Cardiac muscle cell (in vitro differentiated cells and primary cell): ENCODE data around the gene STX3. TPM values are rescaled to one million over a fixed set of nuclear protein-coding genes. Genes with fewer than 3 reads are reported as not detected.

Experiments
- DNase-seq, 2 donors: peaks; one replicate each; pipeline versions ENCODE4 v3.0.0 to v3.0.0-alpha.2; 2010 to 2017; ENCODE audit warnings: low read depth in 1 of 2, low spot score in 1 of 2
- H3K27ac ChIP-seq: fragments of 200-600 bp; sonication (generic); 2 replicates; pipeline ENCODE4 v1.5.1; 2016
- H3K27me3 ChIP-seq: fragments of 200-600 bp; sonication (generic); 2 replicates; pipeline ENCODE4 v1.6.0; 2016; ENCODE audit warnings: control low read depth
- H3K36me3 ChIP-seq: fragments of 200-600 bp; sonication (generic); 2 replicates; pipeline ENCODE4 v1.5.1; 2016; ENCODE audit warnings: control low read depth
- H3K4me1 ChIP-seq: fragments of 200-600 bp; sonication (generic); 2 replicates; pipeline ENCODE4 v1.8.1; 2017; ENCODE audit warnings: low read depth, mild to moderate bottlenecking, mixed run types
- H3K4me3 ChIP-seq: fragments of 200-600 bp; sonication (generic); 2 replicates; pipeline ENCODE4 v1.5.1; 2016; ENCODE audit warnings: mild to moderate bottlenecking
- H3K9me3 ChIP-seq: fragments of 200-600 bp; sonication (generic); 2 replicates; pipeline ENCODE4 v1.5.1; 2017; ENCODE audit warnings: low read depth, mild to moderate bottlenecking, control low read depth
- CTCF ChIP-seq: IDR thresholded peaks from 2 replicates; pipeline ENCODE4 v1.5.1; 2012; ENCODE audit warnings: low read depth, mild to moderate bottlenecking, low read length
- polyA plus RNA-seq: library from polyadenylated mRNA; unstranded; fragments of >200 nt; fragmentation: Nextera tagmentation; extraction: Ambion mirVana; gene quantifications from 2 replicates; pipeline ENCODE4 v1.2.1, GENCODE V29; 2016
- total RNA-seq: library from RNA; depleted of rRNA; stranded (reverse); fragments of >200 nt; gene quantifications from 2 replicates; pipeline ENCODE4 v1.2.3, GENCODE V29; 2016

STX3 gene
- total and polyA plus RNA-seq, 2 experiments from 2014 or later = 21.7 to 32.5 TPM

- Histone ChIP-seq H3K9me3 (no peaks in the 10 kb centered on the region), H3K27me3 (no peaks in the 10 kb centered on the region), H3K27ac (no peak overlapping the region), H3K4me3 (no peak overlapping the region), H3K4me1 (no peaks in the 10 kb centered on the region), H3K36me3 (peaks cover 12% of the 10 kb centered on the region)
- TF ChIP-seq CTCF = no peak
- no peak for DNase-seq
Observed at GRCh38 chr11:59773083-59773440, 17.9 kb downstream of the STX3 start.

- H3K27me3 ChIP-seq = no peaks in the 10 kb centered on the region
- no peaks in the 10 kb centered on the region for H3K4me1 ChIP-seq
- TF ChIP-seq CTCF = no peak
- H3K27ac ChIP-seq = no peak overlapping the region
- H3K4me3 ChIP-seq = no peak overlapping the region
- H3K36me3 ChIP-seq = peaks cover 12% of the 10 kb centered on the region
- no peaks in the 10 kb centered on the region for H3K9me3 ChIP-seq
- peak in 1 of 2 donors; percentile 38 for DNase-seq
Observed at GRCh38 chr11:59776210-59777066, 21.3 kb downstream of the STX3 start.

- DNase-seq = no peak
- H3K27me3 ChIP-seq = no peaks in the 10 kb centered on the region
- H3K4me3 ChIP-seq = no peak overlapping the region
- H3K36me3 ChIP-seq = peaks cover 12% of the 10 kb centered on the region
- TF ChIP-seq CTCF = no peak
- H3K9me3 ChIP-seq = no peaks in the 10 kb centered on the region
- no peaks in the 10 kb centered on the region for H3K4me1 ChIP-seq
- no peak overlapping the region for H3K27ac ChIP-seq
Observed at GRCh38 chr11:59777104-59777503, 21.9 kb downstream of the STX3 start.

DNA sequence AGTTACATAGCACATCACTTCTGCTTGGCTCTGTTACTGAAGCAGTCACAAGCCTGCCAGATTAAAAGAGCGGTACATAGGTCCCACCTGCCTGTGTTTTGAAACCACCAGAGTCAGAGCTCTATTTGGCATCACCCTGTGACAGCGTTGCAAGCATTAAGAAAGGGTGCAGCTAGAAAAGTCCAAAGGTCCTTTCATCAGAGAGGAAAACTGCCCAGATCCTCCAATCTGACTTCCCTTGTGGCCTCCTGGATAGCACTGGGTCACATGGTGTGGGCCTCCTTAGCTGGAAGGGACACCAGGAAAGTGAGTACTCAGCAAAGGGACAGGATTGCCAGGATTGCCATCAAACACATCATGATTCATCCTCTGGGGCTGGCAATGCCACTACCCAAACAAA, 22.9 kb downstream of the STX3 start:
- Histone ChIP-seq H3K4me1 (no peaks in the 10 kb centered on the region), H3K27me3 (no peaks in the 10 kb centered on the region), H3K4me3 (no peak overlapping the region), H3K27ac (no peak overlapping the region), H3K9me3 (no peaks in the 10 kb centered on the region), H3K36me3 (peaks cover 10% of the 10 kb centered on the region)
- TF ChIP-seq CTCF = no peak
- DNase-seq = no peak

DNA sequence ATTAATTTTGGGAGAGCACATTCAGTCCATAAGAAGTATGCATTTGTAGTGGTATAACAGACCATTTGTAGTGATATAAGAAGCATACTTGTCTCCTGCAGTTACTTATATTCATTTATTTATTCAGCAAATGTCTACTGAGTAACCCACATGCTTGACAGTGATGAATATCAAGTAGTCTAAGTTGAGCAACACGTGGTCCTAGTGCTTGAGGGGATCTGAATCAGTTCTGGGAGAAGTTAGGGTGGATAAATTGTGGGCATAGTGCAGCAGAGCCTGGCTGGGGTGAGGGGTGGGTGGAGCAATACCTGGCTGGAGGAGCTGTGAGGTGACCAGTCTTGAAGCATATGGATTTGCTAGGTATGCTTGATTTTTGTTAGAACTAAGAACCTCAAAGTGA, 24.3 kb downstream of the STX3 start:
- no peaks in the 10 kb centered on the region for H3K4me1 ChIP-seq
- H3K4me3 ChIP-seq = no peak overlapping the region
- peaks cover 6% of the 10 kb centered on the region for H3K36me3 ChIP-seq
- no peak for TF ChIP-seq CTCF
- H3K27ac ChIP-seq = no peak overlapping the region
- no peaks in the 10 kb centered on the region for H3K27me3 ChIP-seq
- no peaks in the 10 kb centered on the region for H3K9me3 ChIP-seq
- no peak for DNase-seq
